Panc1 (cell line): Measurements from ENCODE around the gene DNAJC16. TPM values are rescaled to one million over a fixed set of nuclear protein-coding genes. Genes with fewer than 3 reads are reported as not detected.

Source experiments
- ATAC-seq: fragments of 200-7000 bp; cut with Tn5 transposase; 2 replicates; pipeline ENCODE4 v1.9.1; 2020; ENCODE audit warnings: mild to moderate bottlenecking, moderate library complexity
- BruUV-seq: library from RNA; stranded (reverse); fragments of 400-500 nt; replicated peaks from 2 replicates; lab custom pipeline; 2021; lab: Mats Ljungman, UMichigan
- CTCF ChIA-PET: fragments of 300-600 bp; sonication (Branson Sonifier 250); formaldehyde crosslinking; loops from one replicate; lab custom pipeline; 2022; ENCODE audit warnings: antibody characterized with exemption; lab: Charles Lee
- POLR2A ChIA-PET: fragments of 300-600 bp; sonication (Branson Sonifier 250); formaldehyde crosslinking; loops from one replicate; lab custom pipeline; 2022; ENCODE audit warnings: antibody characterized with exemption; lab: Charles Lee
- DNase-seq: peaks from one replicate; pipeline ENCODE4 v3.0.0-alpha.2; 2010; ENCODE audit warnings: low read depth, low spot score
- H3K27ac ChIP-seq: 2 replicates; pipeline ENCODE4 v1.5.1; 2011; ENCODE audit warnings: mild to moderate bottlenecking, low read length, inconsistent platforms
- H3K27me3 ChIP-seq: fragments of 200-500 bp; sonication (Bioruptor generic); 2 replicates; pipeline ENCODE4 v1.6.0; 2014; ENCODE audit warnings: low read length, inconsistent platforms; ENCODE audit not compliant: control insufficient read depth, insufficient read depth
- H3K36me3 ChIP-seq: fragments of 200-500 bp; sonication (Bioruptor generic); 2 replicates; pipeline ENCODE4 v1.5.1; 2014; ENCODE audit warnings: inconsistent platforms, mild to moderate bottlenecking, low read length, moderate library complexity; ENCODE audit not compliant: control insufficient read depth, insufficient read depth
- H3K4me1 ChIP-seq: 2 replicates; pipeline ENCODE4 v1.5.1; 2011; ENCODE audit warnings: inconsistent platforms, mild to moderate bottlenecking, low read length, moderate library complexity; ENCODE audit not compliant: control insufficient read depth, insufficient read depth
- H3K4me3 ChIP-seq, 2 experiments: 2 replicates each; pipeline ENCODE4 v1.5.1; 2011 to 2012; ENCODE audit warnings: low read depth in 2 of 2, low read length in 2 of 2, mild to moderate bottlenecking in 2 of 2, inconsistent platforms in 1 of 2, moderate library complexity in 1 of 2
- H3K9me3 ChIP-seq: fragments of 200-500 bp; sonication (Bioruptor generic); 2 replicates; pipeline ENCODE4 v1.5.1; 2014; ENCODE audit warnings: low read depth, mild to moderate bottlenecking, inconsistent platforms, low read length, moderate library complexity; ENCODE audit not compliant: control insufficient read depth, insufficient read depth
- CTCF ChIP-seq: fragments of 450-650 bp; IDR thresholded peaks from 2 replicates; pipeline ENCODE4 v1.5.1; 2017; ENCODE audit warnings: mild to moderate bottlenecking
- POLR2AphosphoS5 ChIP-seq: IDR thresholded peaks from 2 replicates; pipeline ENCODE4 v1.6.1; 2012; ENCODE audit warnings: mild to moderate bottlenecking, low read depth, low read length, moderate library complexity
- SIN3A ChIP-seq: IDR thresholded peaks from 2 replicates; pipeline ENCODE4 v1.6.1; 2012; ENCODE audit warnings: low read depth, mild to moderate bottlenecking, low read length, moderate library complexity, borderline replicate concordance; ENCODE audit not compliant: insufficient read depth
- TCF7L2 ChIP-seq: IDR thresholded peaks from 2 replicates; pipeline ENCODE4 v1.6.1; 2011; ENCODE audit warnings: mild to moderate bottlenecking, low read depth, low read length, inconsistent platforms
- in situ Hi-C: cut with HindIII; loops from 2 replicates; pipeline ENCODE4 v1.10.0; 2016; ENCODE audit warnings: low sequenced_read_pairs, low pct_unique_long_range_greater_than_20kb
- intact Hi-C: fragments of 100-400 bp; cut with micrococcal nuclease; formaldehyde crosslinking; loops from one replicate; pipeline ENCODE4 v1.10.0; 2022; ENCODE audit not compliant: unreplicated experiment
- total RNA-seq: library from RNA; stranded (reverse); gene quantifications from one replicate; pipeline ENCODE4 v1.2.1, GENCODE V29; 2021; ENCODE audit not compliant: unreplicated experiment
- TF ChIP-seq, protein P1 (sequence below), 2 experiments: IDR thresholded peaks; 2 replicates each; pipeline ENCODE4 v1.6.1; 2011 to 2012; ENCODE audit warnings: low read depth in 2 of 2, control low read depth in 1 of 2, low read length in 1 of 2, mild to moderate bottlenecking in 1 of 2, moderate library complexity in 1 of 2; ENCODE audit not compliant: insufficient read depth in 1 of 2

DNAJC16 gene
- total RNA-seq, 1 experiment from 2014 or later, result 22.0 TPM

DNA sequence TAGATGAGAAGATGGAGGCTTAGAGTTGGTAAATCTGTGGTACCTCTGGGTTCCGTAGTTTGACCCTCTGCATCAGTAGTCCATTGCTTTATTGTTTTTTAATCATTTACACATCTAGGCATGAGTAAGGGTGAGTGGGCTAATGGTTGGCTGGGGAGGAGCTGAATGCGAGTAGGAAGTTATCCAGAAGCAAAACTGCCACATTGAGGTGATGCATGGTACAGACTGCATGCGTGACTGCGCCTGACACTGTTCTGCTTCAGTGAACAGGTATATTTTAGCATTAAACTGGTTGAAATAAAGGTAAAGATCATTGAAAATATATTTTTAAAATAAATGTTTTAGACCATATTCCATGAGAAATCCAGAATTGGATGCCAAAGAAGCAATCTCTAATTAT lies 4.4 kb downstream of the DNAJC16 start:
- no peak overlapping the region for H3K4me3 ChIP-seq
- H3K36me3 ChIP-seq, result peaks cover 19% of the 10 kb centered on the region
- no peak overlapping the region for H3K27ac ChIP-seq
- H3K9me3 ChIP-seq, result no peaks in the 10 kb centered on the region
- no peak for ATAC-seq
- TF ChIP-seq, protein P1, sequence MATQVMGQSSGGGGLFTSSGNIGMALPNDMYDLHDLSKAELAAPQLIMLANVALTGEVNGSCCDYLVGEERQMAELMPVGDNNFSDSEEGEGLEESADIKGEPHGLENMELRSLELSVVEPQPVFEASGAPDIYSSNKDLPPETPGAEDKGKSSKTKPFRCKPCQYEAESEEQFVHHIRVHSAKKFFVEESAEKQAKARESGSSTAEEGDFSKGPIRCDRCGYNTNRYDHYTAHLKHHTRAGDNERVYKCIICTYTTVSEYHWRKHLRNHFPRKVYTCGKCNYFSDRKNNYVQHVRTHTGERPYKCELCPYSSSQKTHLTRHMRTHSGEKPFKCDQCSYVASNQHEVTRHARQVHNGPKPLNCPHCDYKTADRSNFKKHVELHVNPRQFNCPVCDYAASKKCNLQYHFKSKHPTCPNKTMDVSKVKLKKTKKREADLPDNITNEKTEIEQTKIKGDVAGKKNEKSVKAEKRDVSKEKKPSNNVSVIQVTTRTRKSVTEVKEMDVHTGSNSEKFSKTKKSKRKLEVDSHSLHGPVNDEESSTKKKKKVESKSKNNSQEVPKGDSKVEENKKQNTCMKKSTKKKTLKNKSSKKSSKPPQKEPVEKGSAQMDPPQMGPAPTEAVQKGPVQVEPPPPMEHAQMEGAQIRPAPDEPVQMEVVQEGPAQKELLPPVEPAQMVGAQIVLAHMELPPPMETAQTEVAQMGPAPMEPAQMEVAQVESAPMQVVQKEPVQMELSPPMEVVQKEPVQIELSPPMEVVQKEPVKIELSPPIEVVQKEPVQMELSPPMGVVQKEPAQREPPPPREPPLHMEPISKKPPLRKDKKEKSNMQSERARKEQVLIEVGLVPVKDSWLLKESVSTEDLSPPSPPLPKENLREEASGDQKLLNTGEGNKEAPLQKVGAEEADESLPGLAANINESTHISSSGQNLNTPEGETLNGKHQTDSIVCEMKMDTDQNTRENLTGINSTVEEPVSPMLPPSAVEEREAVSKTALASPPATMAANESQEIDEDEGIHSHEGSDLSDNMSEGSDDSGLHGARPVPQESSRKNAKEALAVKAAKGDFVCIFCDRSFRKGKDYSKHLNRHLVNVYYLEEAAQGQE (IDR thresholded peaks at IDR 0.05; ENCODE audit: insufficient read depth in 1 of 2, low read depth in 2 of 2, low read length in 1 of 2), result no peak
- TF ChIP-seq TCF7L2 (no peak), CTCF (no peak), POLR2AphosphoS5 (no peak), SIN3A (no peak)
- no peaks in the 10 kb centered on the region for H3K27me3 ChIP-seq
- H3K4me1 ChIP-seq, result peaks cover 8% of the 10 kb centered on the region
- in situ Hi-C loops, result no loop called here
- ChIA-PET POLR2A (no interaction called here), CTCF (no interaction called here)
- intact Hi-C loops, result no loop called here
- BruUV-seq, result no TSS peak
- no peak for DNase-seq

GRCh38 chr1:15531682-15532081 lies 5.0 kb downstream of the DNAJC16 start:
- intact Hi-C loops (no loop called here), in situ Hi-C loops (no loop called here)
- POLR2A ChIA-PET, result no interaction called here
- Histone ChIP-seq H3K27me3 (no peaks in the 10 kb centered on the region), H3K9me3 (no peaks in the 10 kb centered on the region), H3K4me1 (peaks cover 5% of the 10 kb centered on the region), H3K36me3 (peaks cover 19% of the 10 kb centered on the region), H3K27ac (no peak overlapping the region), H3K4me3 (no peak overlapping the region)
- ATAC-seq, result no peak
- no peak for DNase-seq
- no TSS peak for BruUV-seq
- CTCF ChIA-PET, result no interaction called here
- no peak for TF ChIP-seq TCF7L2
- no peak for TF ChIP-seq CTCF
- TF ChIP-seq POLR2AphosphoS5, result no peak
- TF ChIP-seq, protein P1 (IDR thresholded peaks at IDR 0.05; ENCODE audit: insufficient read depth in 1 of 2, low read depth in 2 of 2, low read length in 1 of 2), result no peak
- TF ChIP-seq SIN3A, result no peak
